ENCODE data around the gene APP.

The APP gene

DNA sequence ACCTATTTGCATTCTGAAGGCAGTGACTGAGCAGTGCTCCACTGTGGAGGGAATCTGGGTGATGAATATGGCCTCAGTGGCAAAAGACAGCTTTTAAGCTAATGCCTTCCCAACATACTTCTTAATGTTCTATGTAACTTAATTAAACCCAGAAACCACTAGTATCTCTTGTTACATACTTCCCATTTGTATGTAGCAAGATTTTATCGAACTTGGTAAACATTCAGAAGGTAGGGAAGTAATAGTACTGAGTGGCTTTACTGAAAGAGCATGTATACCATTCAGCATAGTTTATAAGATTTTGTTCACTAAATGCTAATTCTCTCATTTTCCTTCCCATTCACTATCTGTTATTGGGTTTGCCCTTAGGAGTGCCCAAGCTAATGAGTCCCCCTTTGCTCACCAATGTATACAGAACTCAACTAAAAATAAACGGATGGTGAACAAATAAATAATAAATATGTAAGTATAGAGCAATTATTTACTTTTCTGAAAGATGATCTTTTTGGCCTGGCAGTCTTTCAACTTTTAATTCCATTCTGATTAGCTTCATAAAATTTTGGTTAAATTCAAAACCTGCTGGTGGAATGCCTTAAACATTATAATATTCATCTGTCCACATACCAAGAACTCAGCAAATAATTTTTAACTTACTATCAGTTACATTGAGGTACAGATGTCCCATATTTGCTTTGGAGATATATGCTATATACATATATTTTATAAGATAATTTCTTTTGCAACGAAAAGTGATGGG lies 204.4 kb downstream of the APP start:
- no peak overlapping the region for H3K4me3 ChIP-seq (replicated peaks; ENCODE audit: insufficient read depth, low read length)
- H3K27ac ChIP-seq (replicated peaks), result no peak overlapping the region
- H3K27me3 ChIP-seq (ENCODE audit: insufficient read depth, poor library complexity, severe bottlenecking), result no peaks in the 10 kb centered on the region
- TF ChIP-seq SPI1 (IDR thresholded peaks at IDR 0.05; ENCODE audit: borderline replicate concordance, low read depth) (no peak), CTCF (IDR thresholded peaks at IDR 0.05; ENCODE audit: insufficient read depth, low read length) (no peak)
- DNase-seq (ENCODE audit: low read depth in 1 of 2, low spot score in 1 of 2), result no peak

- H3K27ac ChIP-seq (replicated peaks), result no peak overlapping the region
- DNase-seq (ENCODE audit: low read depth in 1 of 2, low spot score in 1 of 2), result no peak
- H3K27me3 ChIP-seq (ENCODE audit: insufficient read depth, poor library complexity, severe bottlenecking), result no peaks in the 10 kb centered on the region
- no peak overlapping the region for H3K4me3 ChIP-seq (replicated peaks; ENCODE audit: insufficient read depth, low read length)
- no peak for TF ChIP-seq POLR2AphosphoS5 (IDR thresholded peaks at IDR 0.05; ENCODE audit: low read depth)
- TF ChIP-seq, protein P1, sequence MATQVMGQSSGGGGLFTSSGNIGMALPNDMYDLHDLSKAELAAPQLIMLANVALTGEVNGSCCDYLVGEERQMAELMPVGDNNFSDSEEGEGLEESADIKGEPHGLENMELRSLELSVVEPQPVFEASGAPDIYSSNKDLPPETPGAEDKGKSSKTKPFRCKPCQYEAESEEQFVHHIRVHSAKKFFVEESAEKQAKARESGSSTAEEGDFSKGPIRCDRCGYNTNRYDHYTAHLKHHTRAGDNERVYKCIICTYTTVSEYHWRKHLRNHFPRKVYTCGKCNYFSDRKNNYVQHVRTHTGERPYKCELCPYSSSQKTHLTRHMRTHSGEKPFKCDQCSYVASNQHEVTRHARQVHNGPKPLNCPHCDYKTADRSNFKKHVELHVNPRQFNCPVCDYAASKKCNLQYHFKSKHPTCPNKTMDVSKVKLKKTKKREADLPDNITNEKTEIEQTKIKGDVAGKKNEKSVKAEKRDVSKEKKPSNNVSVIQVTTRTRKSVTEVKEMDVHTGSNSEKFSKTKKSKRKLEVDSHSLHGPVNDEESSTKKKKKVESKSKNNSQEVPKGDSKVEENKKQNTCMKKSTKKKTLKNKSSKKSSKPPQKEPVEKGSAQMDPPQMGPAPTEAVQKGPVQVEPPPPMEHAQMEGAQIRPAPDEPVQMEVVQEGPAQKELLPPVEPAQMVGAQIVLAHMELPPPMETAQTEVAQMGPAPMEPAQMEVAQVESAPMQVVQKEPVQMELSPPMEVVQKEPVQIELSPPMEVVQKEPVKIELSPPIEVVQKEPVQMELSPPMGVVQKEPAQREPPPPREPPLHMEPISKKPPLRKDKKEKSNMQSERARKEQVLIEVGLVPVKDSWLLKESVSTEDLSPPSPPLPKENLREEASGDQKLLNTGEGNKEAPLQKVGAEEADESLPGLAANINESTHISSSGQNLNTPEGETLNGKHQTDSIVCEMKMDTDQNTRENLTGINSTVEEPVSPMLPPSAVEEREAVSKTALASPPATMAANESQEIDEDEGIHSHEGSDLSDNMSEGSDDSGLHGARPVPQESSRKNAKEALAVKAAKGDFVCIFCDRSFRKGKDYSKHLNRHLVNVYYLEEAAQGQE (IDR thresholded peaks at IDR 0.05; ENCODE audit: insufficient replicate concordance, low read depth), result no peak
- no peak for TF ChIP-seq GABPA (IDR thresholded peaks at IDR 0.05; ENCODE audit: low read depth)
- TF ChIP-seq SPI1 (IDR thresholded peaks at IDR 0.05; ENCODE audit: borderline replicate concordance, low read depth), result no peak
- no peak for TF ChIP-seq CTCF (IDR thresholded peaks at IDR 0.05; ENCODE audit: insufficient read depth, low read length)
Observed at GRCh38 chr21:25964926-25965325, 205.6 kb downstream of the APP start.

DNA sequence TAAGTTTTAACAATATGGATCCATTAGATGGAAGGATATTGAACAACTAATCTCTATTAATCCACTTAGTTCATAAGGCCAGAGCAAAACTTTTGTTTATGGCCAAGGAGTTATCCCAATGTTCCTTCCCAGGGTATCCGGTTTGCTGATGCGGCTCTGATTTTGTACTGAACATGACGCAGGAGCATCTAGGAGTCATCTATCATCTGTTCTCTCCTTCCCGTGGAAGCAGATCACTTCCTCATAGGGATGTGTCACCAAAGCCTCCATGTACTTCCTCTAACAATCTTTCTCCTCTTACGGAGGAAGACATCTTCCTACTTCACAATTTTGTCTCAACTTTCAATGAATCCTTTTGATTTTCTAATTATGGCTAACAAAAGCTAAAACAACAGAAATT lies 206.6 kb downstream of the APP start:
- peak; percentile 46; the same call in 1 of the 2 replicates for TF ChIP-seq SPI1 (IDR thresholded peaks at IDR 0.05; ENCODE audit: borderline replicate concordance, low read depth)
- TF ChIP-seq GABPA (IDR thresholded peaks at IDR 0.05; ENCODE audit: low read depth), result no peak
- no peak overlapping the region for H3K27ac ChIP-seq (replicated peaks)

DNA sequence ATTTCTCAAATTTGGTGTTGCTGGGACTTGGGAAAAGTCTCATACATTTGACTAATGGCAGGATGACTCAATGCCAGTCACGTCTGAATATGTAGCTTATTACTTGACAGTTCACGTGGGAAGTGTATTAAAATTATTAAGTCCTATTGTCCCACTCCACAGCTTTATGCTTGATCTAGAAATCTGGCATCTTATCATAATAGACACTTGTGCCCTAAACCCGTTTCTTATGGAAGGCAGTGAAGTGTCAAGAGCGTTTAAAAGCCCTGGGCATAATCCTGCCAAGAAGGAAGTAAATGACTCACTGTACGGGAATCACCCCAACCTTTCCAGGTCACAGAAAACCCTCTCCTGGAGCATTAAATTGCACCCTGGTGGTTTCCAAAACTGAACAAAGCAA lies 207.4 kb downstream of the APP start:
- Histone ChIP-seq H3K4me3 (replicated peaks; ENCODE audit: insufficient read depth, low read length) (no peak overlapping the region), H3K27me3 (ENCODE audit: insufficient read depth, poor library complexity, severe bottlenecking) (no peaks in the 10 kb centered on the region), H3K27ac (replicated peaks) (no peak overlapping the region)
- TF ChIP-seq, protein P1 (IDR thresholded peaks at IDR 0.05; ENCODE audit: insufficient replicate concordance, low read depth), result no peak
- TF ChIP-seq POLR2AphosphoS5 (IDR thresholded peaks at IDR 0.05; ENCODE audit: low read depth) (no peak), CTCF (IDR thresholded peaks at IDR 0.05; ENCODE audit: insufficient read depth, low read length) (no peak), GABPA (IDR thresholded peaks at IDR 0.05; ENCODE audit: low read depth) (no peak), SPI1 (IDR thresholded peaks at IDR 0.05; ENCODE audit: borderline replicate concordance, low read depth) (no peak)
- no peak for DNase-seq (ENCODE audit: low read depth in 1 of 2, low spot score in 1 of 2)

More for the DNA sequence above, 206.6 kb downstream of the APP start:
- peak in 1 of 2 experiments; percentile 5 for DNase-seq (ENCODE audit: low read depth in 1 of 2, low spot score in 1 of 2)
- Histone ChIP-seq H3K4me3 (replicated peaks; ENCODE audit: insufficient read depth, low read length) (no peak overlapping the region), H3K27me3 (ENCODE audit: insufficient read depth, poor library complexity, severe bottlenecking) (no peaks in the 10 kb centered on the region)
